Stimulated activated naive CD8-positive, alpha-beta T cell treated with anti-CD3 and anti-CD28 coated beads, Interleukin-15, amount 100 ng/mL, for 72 hours (primary cell): ENCODE results near the gene KRT84.
A peak's percentile ranks its signal among the peaks of the same experiment; 100 is the strongest.

Experiments
- ATAC-seq: fragments of 150-1000 bp; cut with Tn5 transposase; 2 replicates; pipeline ENCODE4 v1.10.0; 2021; ENCODE audit warnings: mild to moderate bottlenecking, moderate library complexity
- DNase-seq, 2 donors: peaks; one replicate each; pipeline ENCODE4 v3.0.0; 2021 to 2022
- H3K27ac Mint-ChIP-seq, 2 donors: one replicate each; pipeline ENCODE4 v1.8.0; 2022; ENCODE audit warnings: mild to moderate bottlenecking in 2 of 2, mixed read lengths in 2 of 2, moderate library complexity in 2 of 2
- H3K27me3 Mint-ChIP-seq: one replicate; pipeline ENCODE4 v1.8.0; 2022; ENCODE audit warnings: mixed read lengths
- H3K4me1 Mint-ChIP-seq: one replicate; pipeline ENCODE4 v1.8.0; 2022; ENCODE audit warnings: mild to moderate bottlenecking, mixed read lengths
- H3K4me3 Mint-ChIP-seq, 2 donors: one replicate each; pipeline ENCODE4 v1.8.0; 2022; ENCODE audit warnings: mild to moderate bottlenecking in 2 of 2, mixed read lengths in 2 of 2, moderate library complexity in 1 of 2
- H3K9me3 Mint-ChIP-seq, 2 donors: one replicate each; pipeline ENCODE4 v1.8.0; 2022; ENCODE audit warnings: mixed read lengths in 2 of 2

Gene KRT84

DNA sequence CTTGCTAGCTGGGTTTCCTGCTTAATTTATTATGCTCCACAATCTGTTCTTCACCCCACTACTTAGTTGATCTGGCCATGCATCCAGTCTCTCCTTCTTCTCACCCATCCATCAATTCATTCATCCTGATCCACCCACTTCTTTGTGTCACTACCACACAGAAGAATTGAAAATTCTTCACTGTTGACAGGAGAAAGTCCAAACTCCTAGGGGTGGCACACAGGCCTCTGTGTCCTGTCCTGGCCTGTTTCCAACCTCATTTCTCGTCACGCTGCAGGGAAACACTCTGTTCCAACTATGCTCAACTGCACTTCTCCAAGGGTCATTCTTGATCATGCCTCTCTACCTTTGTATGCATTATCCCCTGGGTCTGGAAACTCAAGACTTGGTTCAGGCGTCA is 53.6 kb downstream of the KRT84 start:
- ATAC-seq (no peak), DNase-seq (no peak)
- Mint-ChIP-seq H3K4me1 (peaks cover 21% of the 10 kb centered on the region), H3K9me3 (no peaks in the 10 kb centered on the region), H3K27me3 (peaks cover 18% of the 10 kb centered on the region), H3K4me3 (no peak overlapping the region), H3K27ac (no peak overlapping the region)

DNA sequence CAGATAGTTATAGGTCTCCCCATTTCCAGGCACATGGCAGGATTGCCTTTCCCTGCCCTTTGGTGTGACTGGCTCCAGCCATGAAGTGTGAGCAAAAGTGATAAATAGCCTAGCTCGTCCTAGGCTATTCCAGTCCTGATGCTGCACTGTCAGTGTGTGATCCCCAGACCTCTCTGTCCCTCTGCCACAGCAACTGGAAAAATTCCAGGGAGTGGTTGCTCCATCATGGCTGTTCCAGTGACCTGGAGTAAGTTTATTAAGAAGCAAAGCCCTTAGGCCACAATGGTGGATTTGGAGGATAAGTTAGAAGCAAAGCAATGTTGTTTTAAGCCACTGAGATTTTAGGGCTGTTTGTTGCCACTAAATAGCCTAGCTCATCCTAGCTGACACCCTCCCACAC is 54.4 kb downstream of the KRT84 start:
- no peak for ATAC-seq

DNA sequence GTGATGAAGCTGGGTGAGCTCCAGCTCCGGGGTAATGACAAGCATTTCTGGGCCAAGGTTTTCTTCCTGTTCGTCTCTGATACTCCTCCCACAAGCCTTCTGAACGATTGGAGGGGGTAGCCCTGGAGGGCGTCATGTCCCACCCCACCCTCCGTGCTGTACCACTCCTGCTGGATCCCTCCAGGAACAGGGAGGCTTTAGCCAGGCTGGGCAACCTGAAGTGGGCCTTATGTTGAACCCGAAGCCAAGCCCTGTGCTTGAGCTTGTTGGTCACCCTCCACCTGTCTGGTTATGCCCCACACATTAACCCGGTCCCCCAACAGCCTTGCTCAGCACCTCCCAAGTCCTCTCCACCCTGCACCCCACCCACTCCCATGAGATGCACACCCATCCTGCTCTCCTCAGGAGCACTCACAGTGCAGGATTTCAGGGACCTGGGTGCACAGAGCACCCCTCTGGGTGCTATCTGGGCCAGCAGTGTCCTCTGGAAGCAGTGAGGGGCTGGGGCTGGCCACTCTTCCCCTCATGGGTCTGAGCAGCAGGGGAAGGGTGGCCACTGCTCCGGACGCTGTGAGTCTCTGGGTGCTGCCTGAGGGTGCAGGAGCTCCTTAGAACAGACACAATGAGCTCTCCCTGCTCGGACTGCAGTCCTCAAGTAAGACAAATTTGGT is 57.5 kb downstream of the KRT84 start:
- DNase-seq: no peak
- H3K27ac Mint-ChIP-seq: no peak overlapping the region
- H3K9me3 Mint-ChIP-seq: no peaks in the 10 kb centered on the region
- peaks cover 29% of the 10 kb centered on the region for H3K27me3 Mint-ChIP-seq
- peaks cover 16% of the 10 kb centered on the region for H3K4me1 Mint-ChIP-seq
- H3K4me3 Mint-ChIP-seq: no peak overlapping the region
- ATAC-seq: peak; percentile 14

More for the DNA sequence above, 54.4 kb downstream of the KRT84 start:
- Mint-ChIP-seq H3K4me1 (peaks cover 16% of the 10 kb centered on the region), H3K27ac (no peak overlapping the region), H3K9me3 (no peaks in the 10 kb centered on the region), H3K4me3 (no peak overlapping the region), H3K27me3 (peaks cover 23% of the 10 kb centered on the region)
- no peak for DNase-seq
